Measurements from ENCODE around the gene NIP7. TPM values are rescaled to one million over a fixed set of nuclear protein-coding genes. Genes with fewer than 3 reads are reported as not detected.

The NIP7 gene
- total RNA-seq (2022; extraction: Qiagen RNA extraction): 56.2 to 68.7 TPM (median 57.0 TPM) in 5 replicates

DNA sequence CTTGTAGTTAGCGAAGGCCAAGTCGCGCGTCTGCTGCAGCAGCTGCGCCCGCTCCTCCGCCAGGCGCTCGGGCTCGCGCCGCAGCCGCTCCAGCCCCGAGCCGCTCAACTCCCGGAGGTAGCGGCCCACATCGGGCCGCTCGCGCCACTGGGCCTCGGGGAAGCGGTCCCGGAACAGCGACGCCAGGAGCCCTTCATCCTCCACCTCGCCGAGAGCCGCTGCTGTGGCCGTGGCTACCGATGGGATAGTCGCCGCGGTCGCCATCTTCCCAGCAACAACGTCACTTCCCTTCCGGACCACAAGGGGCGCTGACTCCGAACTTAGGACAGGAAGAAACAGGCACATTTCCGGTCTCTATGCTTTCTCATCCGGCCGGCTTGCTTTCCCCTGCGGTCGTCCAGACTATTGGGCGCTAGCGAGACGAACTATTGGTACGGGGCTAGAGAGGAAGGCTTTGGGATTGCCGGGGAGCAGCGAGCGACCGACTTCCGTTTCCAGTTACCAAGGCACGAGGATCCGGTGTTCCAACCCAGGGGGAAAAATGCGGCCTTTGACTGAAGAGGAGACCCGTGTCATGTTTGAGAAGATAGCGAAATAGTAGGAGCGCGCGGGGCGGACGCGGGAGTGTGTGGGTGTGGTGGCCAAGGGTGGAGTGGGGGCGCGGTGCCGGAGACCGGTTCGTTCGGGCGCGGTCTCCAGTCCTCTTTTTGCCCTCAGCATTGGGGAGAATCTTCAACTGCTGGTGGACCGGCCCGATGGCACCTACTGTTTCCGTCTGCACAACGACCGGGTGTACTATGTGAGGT is at the start of gene NIP7, which contains the start of gene COG8:
NIP7 (plus strand) TSS at position 484 of the 806 bp plus-strand sequence; CDS start at position 542, 58 bp downstream.
COG8 (minus strand) TSS at position 276 of the 806 bp plus-strand sequence; CDS start at position 264, 12 bp downstream.

DNA sequence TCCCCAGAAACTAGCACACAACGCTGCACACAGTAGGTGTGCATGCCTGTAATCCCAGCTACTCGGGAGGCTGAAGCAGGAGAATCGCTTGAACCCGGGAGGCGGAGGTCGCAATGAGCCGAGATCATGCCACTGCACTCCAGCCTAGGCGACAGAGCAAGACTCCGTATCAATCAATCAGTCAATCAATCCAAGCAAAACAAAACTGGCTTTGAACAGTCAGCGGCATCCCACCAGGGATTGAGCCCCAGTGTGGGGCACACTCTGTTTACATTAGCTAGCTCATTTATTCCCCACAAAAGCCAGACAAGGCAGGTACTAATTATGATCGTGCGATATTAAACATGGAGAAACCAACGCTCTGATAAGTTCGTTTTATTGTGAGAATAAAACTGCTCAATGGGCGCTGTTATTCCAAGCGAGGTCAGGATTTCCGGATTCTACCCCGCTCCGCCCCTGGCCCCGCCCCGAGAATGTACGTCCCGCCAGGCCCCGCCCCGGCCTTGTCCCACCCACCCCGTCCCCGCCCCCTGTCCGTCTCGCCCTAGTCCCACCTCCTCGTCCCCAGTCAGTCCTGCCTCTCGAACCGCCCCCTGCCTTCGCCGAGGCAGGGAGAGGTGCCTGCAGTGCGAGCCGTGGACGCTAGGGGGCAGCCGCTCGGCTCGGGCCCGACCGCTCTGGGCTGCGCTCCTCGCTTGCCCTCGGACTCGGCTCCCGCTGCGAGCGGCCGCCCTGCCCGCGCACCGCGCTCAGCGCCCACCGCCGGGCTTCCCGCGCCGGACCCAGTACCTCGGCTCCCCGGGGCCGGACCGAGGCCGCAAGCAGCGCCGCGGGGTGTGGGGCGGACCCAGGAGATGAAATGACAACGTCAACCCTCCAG is 28.7 kb upstream of the NIP7 start, which contains the start of gene VPS4A:
VPS4A (plus strand) TSS at position 698 of the 880 bp plus-strand sequence; CDS start at position 860, 162 bp downstream.

GRCh38 chr16:69330286-69331109 is 9.1 kb upstream of the NIP7 start, which contains the start of gene PDF:
TSS of gene PDF (minus strand) at chr16:69330588. CDS start at chr16:69330570, 18 bp downstream.

DNA sequence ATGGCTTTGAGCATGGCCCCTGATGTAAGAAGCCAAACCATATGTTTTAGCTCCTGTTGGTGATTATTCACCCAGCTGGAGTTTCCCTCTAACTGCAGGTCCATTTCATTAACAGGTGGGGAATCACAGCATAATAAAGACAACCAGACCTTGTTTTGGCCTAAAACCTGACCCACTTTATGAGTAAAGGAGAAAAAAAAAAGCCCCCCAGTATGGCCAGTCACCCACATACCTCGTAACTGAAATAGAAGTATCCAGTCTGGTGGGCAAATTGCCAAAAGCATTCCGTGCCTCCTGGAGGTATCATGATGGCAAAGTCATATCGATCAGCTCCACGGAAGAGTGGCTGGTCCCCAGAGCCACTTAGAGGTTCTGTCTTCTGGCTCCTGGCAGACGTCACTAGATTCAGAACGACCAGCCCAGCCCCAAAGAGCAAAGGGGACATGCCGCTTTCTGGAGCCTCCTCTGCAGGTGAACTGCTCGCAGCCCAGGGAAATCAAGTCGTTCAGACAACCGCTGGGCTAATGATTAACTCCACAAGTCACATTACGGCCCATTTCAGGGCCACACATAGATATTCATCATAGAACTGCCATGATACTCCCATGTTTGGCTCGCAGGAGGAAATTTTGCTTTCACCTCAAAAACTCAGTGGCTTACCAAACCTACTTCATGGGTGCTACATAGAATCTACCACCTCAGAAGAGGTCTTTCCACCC is 11.9 kb downstream of the NIP7 start, which contains the start of gene TMED6:
TMED6 (minus strand) TSS at position 478 of the 719 bp plus-strand sequence; CDS start at position 445, 33 bp downstream.

Other genes with a start within 250 kb of the NIP7 start
- gene HAS3, start 234.1 kb upstream of the NIP7 start, total RNA-seq (2022; extraction: Qiagen RNA extraction): 32.7 to 48.6 TPM (median 44.3 TPM) in 5 replicates
- gene CHTF8, start 207.2 kb upstream of the NIP7 start, total RNA-seq (2022; extraction: Qiagen RNA extraction): 105 to 129 TPM (median 124 TPM) in 5 replicates
- gene UTP4, start 207.1 kb upstream of the NIP7 start, total RNA-seq (2022; extraction: Qiagen RNA extraction): 77.6 to 85.0 TPM (median 83.4 TPM) in 5 replicates
- 6.3 to 11.1 TPM (median 9.3 TPM) in 5 replicates for gene SNTB2, start 152.6 kb upstream of the NIP7 start, total RNA-seq (2022; extraction: Qiagen RNA extraction)
- gene VPS4A, start 28.4 kb upstream of the NIP7 start, total RNA-seq (2022; extraction: Qiagen RNA extraction): 29.3 to 35.9 TPM (median 33.7 TPM) in 5 replicates
- 19.2 to 34.1 TPM (median 32.2 TPM) in 5 replicates for gene PDF, start 9.2 kb upstream of the NIP7 start, total RNA-seq (2022; extraction: Qiagen RNA extraction)
- gene COG8, start 208 bp upstream of the NIP7 start, total RNA-seq (2022; extraction: Qiagen RNA extraction): 19.0 to 28.0 TPM (median 27.3 TPM) in 5 replicates
- gene TMED6, start 12.0 kb downstream of the NIP7 start, total RNA-seq (2022; extraction: Qiagen RNA extraction): 0.08 TPM in 1 of 5 replicates, not detected in the others
- gene TERF2, start 46.2 kb downstream of the NIP7 start, total RNA-seq (2022; extraction: Qiagen RNA extraction): 21.0 to 25.4 TPM (median 23.2 TPM) in 5 replicates
- 207 to 236 TPM (median 216 TPM) in 5 replicates for gene CYB5B, start 84.8 kb downstream of the NIP7 start, total RNA-seq (2022; extraction: Qiagen RNA extraction)
- gene NFAT5, start 226.2 kb downstream of the NIP7 start, total RNA-seq (2022; extraction: Qiagen RNA extraction): 3.4 to 9.5 TPM (median 7.7 TPM) in 5 replicates

Measured in A549 treated with dexamethasone at 1 μM for 4 hours (cell line).